PC-9 (cell line): ENCODE measurements around the gene GPR17.

Source experiments
- CTCF ChIP-seq: fragments of 200-600 bp; sonication (generic); conservative IDR thresholded peaks from 2 replicates; pipeline ENCODE4 v1.6.1; 2017; ENCODE audit warnings: mixed run types, antibody characterized with exemption, mild to moderate bottlenecking, moderate library complexity
- EZH2 ChIP-seq: fragments of 200-600 bp; sonication (generic); IDR thresholded peaks from 2 replicates; pipeline ENCODE4 v1.8.0; 2017; ENCODE audit warnings: antibody characterized with exemption, low read depth

GRCh38 chr2:127670957-127671290 lies 25.0 kb downstream of the GPR17 start:
- TF ChIP-seq EZH2 (no peak), CTCF (no peak)
